DND-41 (cell line): ENCODE measurements around the gene PIGO.

Source experiments
- ATAC-seq: fragments of 200-7000 bp; cut with Tn5 transposase; 3 replicates; pipeline ENCODE4 v1.9.1; 2021; ENCODE audit warnings: low read depth; ENCODE audit not compliant: insufficient read depth
- DNase-seq: peaks from one replicate; pipeline ENCODE4 v3.0.0-alpha.2; 2020
- H2AFZ ChIP-seq: 2 replicates; pipeline ENCODE4 v1.6.0; 2012; ENCODE audit warnings: low read depth, low read length
- H3K27ac ChIP-seq: 2 replicates; pipeline ENCODE4 v1.5.1; 2012; ENCODE audit warnings: low read length, inconsistent platforms
- H3K27me3 ChIP-seq: fragments of 200-600 bp; sonication (generic); 2 replicates; pipeline ENCODE4 v1.6.0; 2012; ENCODE audit warnings: low read length, mild to moderate bottlenecking, inconsistent platforms; ENCODE audit not compliant: insufficient read depth, poor library complexity
- H3K36me3 ChIP-seq: 2 replicates; pipeline ENCODE4 v1.5.1; 2012; ENCODE audit warnings: low read length, inconsistent platforms; ENCODE audit not compliant: insufficient read depth
- H3K4me1 ChIP-seq: 2 replicates; pipeline ENCODE4 v1.5.1; 2012; ENCODE audit warnings: mild to moderate bottlenecking, low read length; ENCODE audit not compliant: insufficient read depth
- H3K4me2 ChIP-seq: 2 replicates; pipeline ENCODE4 v1.6.0; 2012; ENCODE audit warnings: mild to moderate bottlenecking, moderate library complexity, low read length, inconsistent platforms; ENCODE audit not compliant: insufficient read depth
- H3K4me3 ChIP-seq, 2 experiments: fragments of 200-600 bp in 1 of 2; shearing (Covaris generic) in 1 of 2; 2 replicates each; pipeline ENCODE4 v1.5.1; 2012 to 2016; ENCODE audit warnings: inconsistent platforms in 2 of 2, low read length in 2 of 2, mild to moderate bottlenecking in 2 of 2, low read depth in 1 of 2, moderate library complexity in 1 of 2
- H3K79me2 ChIP-seq: 2 replicates; pipeline ENCODE4 v1.6.0; 2012; ENCODE audit warnings: low read length, inconsistent platforms; ENCODE audit not compliant: insufficient read depth
- H3K9ac ChIP-seq: 2 replicates; pipeline ENCODE4 v1.6.0; 2012; ENCODE audit warnings: low read depth, mild to moderate bottlenecking, inconsistent platforms, low read length, moderate library complexity
- H3K9me3 ChIP-seq: 2 replicates; pipeline ENCODE4 v1.5.1; 2012; ENCODE audit warnings: low read length, moderate library complexity, mild to moderate bottlenecking, inconsistent platforms; ENCODE audit not compliant: insufficient read depth, severe bottlenecking
- H4K20me1 ChIP-seq: 2 replicates; pipeline ENCODE4 v1.6.0; 2012; ENCODE audit warnings: low read length; ENCODE audit not compliant: insufficient read depth
- CTCF ChIP-seq: IDR thresholded peaks from 2 replicates; pipeline ENCODE4 v1.5.1; 2012; ENCODE audit warnings: borderline replicate concordance, low read length, moderate library complexity, mild to moderate bottlenecking; ENCODE audit not compliant: poor library complexity, severe bottlenecking; ENCODE audit errors: extremely low read depth
- EZH2 ChIP-seq: IDR thresholded peaks from 3 replicates; pipeline ENCODE4 v1.6.1; 2012; ENCODE audit warnings: borderline replicate concordance, low read depth, mild to moderate bottlenecking, moderate library complexity, low read length, inconsistent platforms; ENCODE audit not compliant: severe bottlenecking

The PIGO gene

GRCh38 chr9:35102769-35103659 is 6.6 kb upstream of the PIGO start, which contains the start of gene STOML2:
Gene STOML2 (minus strand): TSS chr9:35103131. CDS start chr9:35103094, 37 bp downstream.
- H3K9me3 ChIP-seq = no peaks in the 10 kb centered on the region
- DNase-seq = peak; percentile 93
- peaks cover 28% of the 10 kb centered on the region for H3K4me1 ChIP-seq
- ATAC-seq = peak; percentile 99
- no peaks in the 10 kb centered on the region for H3K27me3 ChIP-seq
- H3K79me2 ChIP-seq = peaks cover 15% of the 10 kb centered on the region
- peak within 1 kb of the TSS; percentile 78 for H3K4me2 ChIP-seq
- peak within 1 kb of the TSS; percentile 95 for H3K27ac ChIP-seq
- H4K20me1 ChIP-seq = no peaks in the 10 kb centered on the region
- peak within 1 kb of the TSS; percentile 63 to 83 for H3K4me3 ChIP-seq
- H3K36me3 ChIP-seq = peaks cover 21% of the 10 kb centered on the region
- TF ChIP-seq EZH2 = no peak
- TF ChIP-seq CTCF = no peak
- peak within 1 kb of the TSS; percentile 88 for H2AFZ ChIP-seq
- H3K9ac ChIP-seq = peak within 1 kb of the TSS; percentile 87

- peak overlapping the region; percentile 78 for H3K4me2 ChIP-seq
- H3K4me1 ChIP-seq = peaks cover 28% of the 10 kb centered on the region
- H3K4me3 ChIP-seq = peak overlapping the region; percentile 63 to 83
- peak overlapping the region; percentile 88 for H2AFZ ChIP-seq
- TF ChIP-seq EZH2 (no peak), CTCF (no peak)
- H4K20me1 ChIP-seq = no peaks in the 10 kb centered on the region
- H3K27me3 ChIP-seq = no peaks in the 10 kb centered on the region
- H3K9me3 ChIP-seq = no peaks in the 10 kb centered on the region
- H3K9ac ChIP-seq = peak overlapping the region; percentile 87
- peak overlapping the region; percentile 95 for H3K27ac ChIP-seq
- no peak for DNase-seq
- H3K79me2 ChIP-seq = peaks cover 15% of the 10 kb centered on the region
- no peak; the same call in 2 of the 3 replicates for ATAC-seq
- H3K36me3 ChIP-seq = peaks cover 21% of the 10 kb centered on the region
These were observed 6.0 kb upstream of the PIGO start for GRCh38 chr9:35102465-35102768.

- Histone ChIP-seq H3K79me2 (peaks cover 31% of the 10 kb centered on the region), H3K36me3 (peaks cover 42% of the 10 kb centered on the region), H2AFZ (no peak overlapping the region), H3K9ac (no peak overlapping the region), H3K27ac (no peak overlapping the region), H3K4me1 (peaks cover 37% of the 10 kb centered on the region), H3K4me2 (no peak overlapping the region), H3K4me3 (no peak overlapping the region), H3K27me3 (no peaks in the 10 kb centered on the region), H4K20me1 (no peaks in the 10 kb centered on the region), H3K9me3 (no peaks in the 10 kb centered on the region)
- no peak for TF ChIP-seq EZH2
- no peak for TF ChIP-seq CTCF
- DNase-seq (no peak), ATAC-seq (no peak)
These were observed 1.2 kb upstream of the PIGO start for GRCh38 chr9:35097573-35097972.
